GM10248 (cell line): ENCODE measurements around the gene BEND5.

Experiments used
- CTCF ChIA-PET: fragments of 300-600 bp; sonication (Branson Sonifier 250); formaldehyde crosslinking; extraction: SDS; loops from one replicate; lab custom pipeline; 2021; ENCODE audit warnings: antibody characterized with exemption; lab: Yijun Ruan, JAX
- POLR2A ChIA-PET: fragments of 350-650 bp; sonication (Branson Sonifier 250); formaldehyde crosslinking; extraction: SDS; loops from one replicate; lab custom pipeline; 2020; ENCODE audit warnings: antibody characterized with exemption; lab: Yijun Ruan, JAX
- DNase-seq: peaks from one replicate; pipeline ENCODE4 v3.0.0; 2012; ENCODE audit errors: extremely low spot score
- TF ChIP-seq, protein P1 (sequence below): IDR thresholded peaks from 2 replicates; pipeline ENCODE4 v1.5.1; 2012; ENCODE audit warnings: mild to moderate bottlenecking, low read depth; ENCODE audit errors: extremely low read depth, missing control alignments, control extremely low read depth

BEND5 gene

DNA sequence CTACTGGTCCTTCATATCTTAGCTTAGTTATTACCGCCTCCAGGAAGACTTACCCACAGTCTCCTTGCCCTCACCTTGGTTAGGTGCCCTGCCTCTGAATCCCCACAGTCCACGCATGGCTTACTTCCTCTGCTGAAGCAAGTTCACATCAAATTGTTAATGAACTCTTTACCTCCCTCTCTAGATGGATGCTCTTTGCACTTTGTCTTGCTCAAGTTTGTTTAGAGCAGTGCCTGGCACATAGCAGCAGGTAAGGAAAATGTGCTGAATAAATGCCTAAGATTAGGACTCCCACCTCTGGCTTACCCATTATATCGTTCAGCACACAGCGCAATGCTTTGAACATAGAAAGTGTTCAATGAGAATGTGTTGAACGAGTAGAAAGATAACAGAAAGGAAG is 90.5 kb downstream of the BEND5 start:
- no peak for DNase-seq
- CTCF ChIA-PET, result interaction anchor here (17.6 to 22.2 kb wide), 2 partner anchors 8 kb away, joined by 281 read pairs; no protein-coding TSS in a partner anchor
- POLR2A ChIA-PET, result no interaction called here
- TF ChIP-seq, protein P1, sequence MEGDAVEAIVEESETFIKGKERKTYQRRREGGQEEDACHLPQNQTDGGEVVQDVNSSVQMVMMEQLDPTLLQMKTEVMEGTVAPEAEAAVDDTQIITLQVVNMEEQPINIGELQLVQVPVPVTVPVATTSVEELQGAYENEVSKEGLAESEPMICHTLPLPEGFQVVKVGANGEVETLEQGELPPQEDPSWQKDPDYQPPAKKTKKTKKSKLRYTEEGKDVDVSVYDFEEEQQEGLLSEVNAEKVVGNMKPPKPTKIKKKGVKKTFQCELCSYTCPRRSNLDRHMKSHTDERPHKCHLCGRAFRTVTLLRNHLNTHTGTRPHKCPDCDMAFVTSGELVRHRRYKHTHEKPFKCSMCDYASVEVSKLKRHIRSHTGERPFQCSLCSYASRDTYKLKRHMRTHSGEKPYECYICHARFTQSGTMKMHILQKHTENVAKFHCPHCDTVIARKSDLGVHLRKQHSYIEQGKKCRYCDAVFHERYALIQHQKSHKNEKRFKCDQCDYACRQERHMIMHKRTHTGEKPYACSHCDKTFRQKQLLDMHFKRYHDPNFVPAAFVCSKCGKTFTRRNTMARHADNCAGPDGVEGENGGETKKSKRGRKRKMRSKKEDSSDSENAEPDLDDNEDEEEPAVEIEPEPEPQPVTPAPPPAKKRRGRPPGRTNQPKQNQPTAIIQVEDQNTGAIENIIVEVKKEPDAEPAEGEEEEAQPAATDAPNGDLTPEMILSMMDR, result no peak

DNA sequence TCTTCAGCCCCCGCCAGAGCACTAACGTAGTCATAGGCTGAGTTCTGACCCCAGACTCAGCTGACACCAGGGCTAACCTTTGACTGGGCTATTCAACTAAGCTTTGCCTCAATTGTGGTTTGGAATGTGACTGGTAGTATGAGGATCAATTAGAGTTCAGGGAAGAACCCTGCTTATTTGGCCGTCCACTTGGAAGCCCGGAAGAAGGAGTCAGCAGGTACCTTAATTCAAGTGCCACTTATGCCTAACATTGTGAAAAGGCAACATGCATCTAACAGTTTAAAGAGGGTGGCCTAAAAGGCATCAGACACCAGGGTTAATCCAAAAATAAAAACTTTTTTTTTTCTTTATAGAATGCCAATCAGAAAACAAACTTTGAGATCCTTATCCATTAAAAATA is 92.3 kb downstream of the BEND5 start:
- TF ChIP-seq, protein P1, result no peak
- POLR2A ChIA-PET, result no interaction called here
- DNase-seq, result no peak
- CTCF ChIA-PET, result interaction anchor here (1.3 to 22.2 kb wide), 3 partner anchors 10 to 135 kb away, joined by 3 to 281 read pairs (median 128); no protein-coding TSS in a partner anchor

DNA sequence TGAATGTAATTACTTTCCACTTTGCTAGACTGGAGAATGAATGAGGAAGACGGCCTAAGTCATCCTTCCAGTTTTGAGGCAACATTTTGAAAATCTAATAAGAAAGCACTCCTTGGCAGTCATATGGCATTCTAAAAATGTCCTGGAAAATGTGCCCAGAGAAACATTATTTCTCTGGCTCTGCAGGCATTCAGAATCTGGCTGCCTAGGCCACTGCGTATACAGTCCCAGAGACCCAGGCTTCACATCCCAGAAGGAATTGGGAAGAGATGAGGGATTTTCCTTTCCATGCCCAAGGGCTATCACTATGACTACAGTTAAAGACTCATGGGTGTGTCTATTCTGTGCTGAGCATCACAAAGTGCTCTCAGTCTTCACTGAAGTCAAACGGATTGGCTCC is 92.9 kb downstream of the BEND5 start:
- CTCF ChIA-PET, result interaction anchor here (1.3 to 22.2 kb wide), 3 partner anchors 10 to 135 kb away, joined by 3 to 281 read pairs (median 128); no protein-coding TSS in a partner anchor
- DNase-seq, result no peak
- TF ChIP-seq, protein P1, result no peak
- POLR2A ChIA-PET, result no interaction called here

DNA sequence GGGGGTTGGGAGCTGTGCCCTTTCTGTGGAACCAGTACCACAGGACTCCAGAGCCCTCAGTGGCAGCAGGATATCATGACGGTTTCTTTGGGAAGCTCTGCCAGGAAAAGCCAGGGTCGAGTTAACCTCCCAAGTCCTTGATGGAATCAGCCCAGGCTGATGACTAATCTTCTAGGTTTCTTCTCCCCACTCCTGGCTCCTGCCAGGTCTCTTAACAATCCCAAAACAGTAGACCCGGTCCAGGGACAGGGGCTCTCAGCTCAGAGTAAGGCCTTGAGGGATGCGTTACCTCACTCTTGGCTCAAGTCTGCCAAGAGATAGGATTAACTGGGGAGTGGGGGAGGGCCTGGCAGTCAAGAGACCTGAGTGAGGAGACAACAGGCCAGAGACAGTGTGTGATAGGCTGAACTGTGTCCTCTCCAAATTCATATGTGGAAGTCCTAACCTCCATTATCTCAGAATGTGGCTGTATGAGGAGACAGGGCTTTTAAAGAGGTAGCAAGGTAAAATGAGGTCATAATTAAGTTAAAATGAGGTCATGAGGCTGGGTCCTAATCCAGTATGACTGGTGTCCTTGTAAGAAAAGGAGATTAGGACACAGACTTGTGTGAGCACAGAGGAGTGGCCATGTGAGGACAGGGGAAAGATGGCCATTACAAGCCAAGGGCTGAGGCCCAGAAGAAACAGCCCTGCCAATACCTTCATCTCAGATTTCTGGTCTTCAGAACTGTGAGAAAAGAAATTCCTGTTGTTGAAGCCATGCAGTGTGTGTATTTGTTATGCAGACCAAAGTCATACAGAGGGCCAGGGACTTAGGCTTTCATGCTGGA is 95.0 kb downstream of the BEND5 start:
- no peak for DNase-seq
- TF ChIP-seq, protein P1, result no peak
- CTCF ChIA-PET, result interaction anchor here (8.7 to 22.2 kb wide), 2 partner anchors 12 to 137 kb away, joined by 128 to 281 read pairs; no protein-coding TSS in a partner anchor
- POLR2A ChIA-PET, result no interaction called here

DNA sequence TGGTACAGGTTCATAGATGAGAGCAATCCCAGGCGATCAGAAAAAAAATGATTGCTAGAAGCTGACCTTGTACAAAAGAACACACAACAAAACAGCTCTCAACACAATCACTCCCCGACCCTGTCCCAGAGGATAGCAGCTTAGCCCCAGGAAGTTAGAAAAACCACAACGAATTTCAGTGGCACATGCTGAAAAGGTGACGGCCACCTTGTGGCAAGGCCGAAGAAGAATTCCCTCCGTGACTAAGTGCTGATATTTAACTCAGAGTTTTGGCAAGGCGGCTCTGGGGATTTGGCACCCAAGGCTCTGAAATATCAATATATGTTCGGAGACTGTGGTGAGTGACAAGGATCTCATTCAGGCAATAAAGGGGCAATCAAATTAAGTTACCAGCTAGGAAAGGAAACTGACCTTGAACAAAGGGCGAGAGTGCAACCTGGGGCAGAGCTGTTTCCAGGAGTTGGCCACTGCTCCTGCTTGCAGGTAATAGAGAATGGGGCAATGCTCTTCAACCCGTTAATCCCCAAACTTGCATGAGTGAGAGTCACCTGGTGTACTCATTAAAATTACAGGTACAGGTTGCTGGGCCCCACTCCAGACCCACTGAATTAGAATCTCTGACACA is 96.2 kb downstream of the BEND5 start:
- ChIA-PET POLR2A (no interaction called here), CTCF (interaction anchor here (0.8 to 22.2 kb wide), 4 partner anchors 13 to 139 kb away, joined by 3 to 281 read pairs (median 66); no protein-coding TSS in a partner anchor)
- TF ChIP-seq, protein P1, result no peak
- no peak for DNase-seq

DNA sequence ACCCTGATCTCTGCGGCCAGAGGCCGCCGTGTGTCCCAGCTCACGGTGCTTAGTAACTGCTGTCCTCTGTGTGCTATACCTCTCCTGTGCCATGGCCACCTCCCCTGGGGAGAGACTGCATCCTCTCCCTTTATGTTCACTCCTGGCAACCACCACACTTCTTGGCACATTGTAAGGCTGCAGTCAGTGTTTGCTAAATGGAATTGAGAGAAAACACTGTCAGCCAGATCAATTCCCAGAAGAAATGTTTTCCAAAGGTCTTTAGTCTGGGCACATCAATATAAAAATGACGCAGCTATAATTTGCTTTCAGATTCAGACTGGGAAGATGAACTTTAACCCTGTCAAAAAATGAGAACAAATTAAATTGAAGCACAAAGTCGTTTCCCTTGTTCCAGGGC is 96.8 kb downstream of the BEND5 start:
- TF ChIP-seq, protein P1, result no peak
- ChIA-PET CTCF (interaction anchor here (0.8 to 22.2 kb wide), 4 partner anchors 14 to 139 kb away, joined by 3 to 281 read pairs (median 66); no protein-coding TSS in a partner anchor), POLR2A (no interaction called here)
- DNase-seq, result no peak
